Activated CD8-positive, alpha-beta T cell treated with anti-CD3 and anti-CD28 coated beads, Interleukin-2, amount 10 ng/mL, durations not matched to agents 7 days and 5 days (primary cell): Measurements from ENCODE around the gene SUPT4H1. TPM values are rescaled to one million over a fixed set of nuclear protein-coding genes. Genes with fewer than 3 reads are reported as not detected.

ENCODE experiments used
- ATAC-seq: fragments of 150-1000 bp; cut with Tn5 transposase; one replicate; pipeline ENCODE4 v1.10.0; 2021; ENCODE audit warnings: moderate library complexity
- CTCF ChIA-PET: fragments of 350-600 bp; sonication (Branson Sonifier 250); formaldehyde crosslinking; loops from one replicate; lab custom pipeline; 2021; ENCODE audit warnings: antibody characterized with exemption; lab: Charles Lee
- POLR2A ChIA-PET: fragments of 350-600 bp; sonication (Branson Sonifier 250); formaldehyde crosslinking; loops from one replicate; lab custom pipeline; 2021; ENCODE audit warnings: antibody characterized with exemption; lab: Charles Lee
- DNase-seq: peaks from one replicate; pipeline ENCODE4 v3.0.0-alpha.2; 2020
- H3K27ac Mint-ChIP-seq: one replicate; pipeline ENCODE4 v1.8.0; 2021; ENCODE audit warnings: mild to moderate bottlenecking, mixed read lengths
- H3K27me3 Mint-ChIP-seq: one replicate; pipeline ENCODE4 v1.8.0; 2021; ENCODE audit warnings: low read depth, mixed read lengths
- H3K36me3 Mint-ChIP-seq: one replicate; pipeline ENCODE4 v1.8.0; 2021; ENCODE audit warnings: low read depth, mixed read lengths
- H3K4me1 Mint-ChIP-seq: one replicate; pipeline ENCODE4 v1.8.0; 2021; ENCODE audit warnings: low read depth, mixed read lengths
- H3K4me3 Mint-ChIP-seq: one replicate; pipeline ENCODE4 v1.8.0; 2021; ENCODE audit warnings: mild to moderate bottlenecking, mixed read lengths
- H3K9me3 Mint-ChIP-seq: one replicate; pipeline ENCODE4 v1.8.0; 2022; ENCODE audit warnings: mixed read lengths; ENCODE audit not compliant: insufficient read depth
- total RNA-seq, 2 experiments: library from RNA; stranded (reverse); gene quantifications; one replicate each; pipeline ENCODE4 v1.2.3, GENCODE V29; 2021

The SUPT4H1 gene
- total RNA-seq, 2 experiments from 2014 or later: 75.2 to 90.8 TPM

- Mint-ChIP-seq H3K27ac (peak overlapping the region; percentile 71), H3K9me3 (no peaks in the 10 kb centered on the region), H3K27me3 (no peaks in the 10 kb centered on the region), H3K4me1 (peaks cover 19% of the 10 kb centered on the region), H3K4me3 (peak overlapping the region; percentile 27), H3K36me3 (peaks cover 23% of the 10 kb centered on the region)
- CTCF ChIA-PET: interaction anchor here (0.7 to 7.5 kb wide), 50 partner anchors 9 to 314 kb away, joined by 3 to 235 read pairs (median 7); partner anchors contain the start of genes HSF5, MTMR4, RNF43 and SUPT4H1
- ATAC-seq: peak; percentile 85
- POLR2A ChIA-PET: interaction anchor here (0.9 to 28.8 kb wide), 10 partner anchors 9 to 314 kb away, joined by 3 to 2649 read pairs (median 8); partner anchors contain the start of genes RNF43, SUPT4H1 and TSPOAP1
- peak; percentile 83 for DNase-seq
These were observed 34.5 kb downstream of the SUPT4H1 start for GRCh38 chr17:58317421-58318064.

- peak; percentile 19 for DNase-seq
- ChIA-PET CTCF (interaction anchor here (1.0 to 7.5 kb wide), 27 partner anchors 8 to 272 kb away, joined by 3 to 235 read pairs (median 11); partner anchors contain the start of genes HSF5, MTMR4, RNF43 and SUPT4H1), POLR2A (interaction anchor here (0.8 to 28.8 kb wide), 10 partner anchors 9 to 315 kb away, joined by 3 to 2649 read pairs (median 8); partner anchors contain the start of genes RNF43, SUPT4H1 and TSPOAP1)
- H3K27me3 Mint-ChIP-seq: no peaks in the 10 kb centered on the region
- no peaks in the 10 kb centered on the region for H3K9me3 Mint-ChIP-seq
- ATAC-seq: no peak
- no peak overlapping the region for H3K4me3 Mint-ChIP-seq
- no peak overlapping the region for H3K27ac Mint-ChIP-seq
- H3K4me1 Mint-ChIP-seq: peaks cover 19% of the 10 kb centered on the region
- H3K36me3 Mint-ChIP-seq: peaks cover 16% of the 10 kb centered on the region
These were observed 35.6 kb downstream of the SUPT4H1 start for GRCh38 chr17:58316260-58316960.

- CTCF ChIA-PET: interaction anchor here (1.3 to 7.5 kb wide), 9 partner anchors 7 to 132 kb away, joined by 5 to 235 read pairs (median 62); partner anchors contain the start of genes RNF43, SUPT4H1 and TSPOAP1
These were observed 36.3 kb downstream of the SUPT4H1 start for GRCh38 chr17:58315750-58316149.

GRCh38 chr17:58315281-58315711 lies 36.7 kb downstream of the SUPT4H1 start:
- DNase-seq (peak; percentile 20), ATAC-seq (no peak)
- H3K4me1 Mint-ChIP-seq: peaks cover 19% of the 10 kb centered on the region
- peaks cover 13% of the 10 kb centered on the region for H3K36me3 Mint-ChIP-seq
- H3K27ac Mint-ChIP-seq: no peak overlapping the region
- ChIA-PET POLR2A (interaction anchor here (1.1 to 28.8 kb wide), 4 partner anchors 11 to 38 kb away, joined by 3 to 2649 read pairs (median 188); partner anchors contain the start of genes SUPT4H1 and TSPOAP1), CTCF (interaction anchor here (0.7 to 7.5 kb wide), 12 partner anchors 11 to 173 kb away, joined by 3 to 235 read pairs (median 22); partner anchors contain the start of genes HSF5, RNF43, SUPT4H1 and TSPOAP1)
- no peaks in the 10 kb centered on the region for H3K27me3 Mint-ChIP-seq
- no peaks in the 10 kb centered on the region for H3K9me3 Mint-ChIP-seq
- H3K4me3 Mint-ChIP-seq: no peak overlapping the region

More at GRCh38 chr17:58315750-58316149, 36.3 kb downstream of the SUPT4H1 start:
- Mint-ChIP-seq H3K4me1 (peaks cover 19% of the 10 kb centered on the region), H3K4me3 (no peak overlapping the region), H3K27me3 (no peaks in the 10 kb centered on the region), H3K36me3 (peaks cover 14% of the 10 kb centered on the region), H3K27ac (no peak overlapping the region), H3K9me3 (no peaks in the 10 kb centered on the region)
- POLR2A ChIA-PET: interaction anchor here (0.8 to 28.8 kb wide), 5 partner anchors 11 to 150 kb away, joined by 3 to 2649 read pairs (median 122); partner anchors contain the start of genes SUPT4H1 and TSPOAP1
- no peak for ATAC-seq
- peak; percentile 16 for DNase-seq

GRCh38 chr17:58314706-58315015 lies 37.3 kb downstream of the SUPT4H1 start:
- ATAC-seq (no peak), DNase-seq (no peak)
- H3K4me1 Mint-ChIP-seq: peaks cover 19% of the 10 kb centered on the region
- peaks cover 13% of the 10 kb centered on the region for H3K36me3 Mint-ChIP-seq
- no peak overlapping the region for H3K4me3 Mint-ChIP-seq
- no peaks in the 10 kb centered on the region for H3K27me3 Mint-ChIP-seq
- POLR2A ChIA-PET: interaction anchor here (9.5 to 28.8 kb wide), 2 partner anchors 12 to 25 kb away, joined by 122 to 2649 read pairs; partner anchors contain the start of gene TSPOAP1
- H3K9me3 Mint-ChIP-seq: no peaks in the 10 kb centered on the region
- CTCF ChIA-PET: interaction anchor here (0.7 to 7.5 kb wide), 8 partner anchors 10 to 173 kb away, joined by 3 to 235 read pairs (median 6); partner anchors contain the start of genes HSF5 and RNF43
- H3K27ac Mint-ChIP-seq: no peak overlapping the region

- ChIA-PET POLR2A (interaction anchor here (9.5 to 28.8 kb wide), 2 partner anchors 13 to 25 kb away, joined by 122 to 2649 read pairs; partner anchors contain the start of gene TSPOAP1), CTCF (interaction anchor here (0.7 to 7.5 kb wide), 9 partner anchors 10 to 174 kb away, joined by 3 to 235 read pairs (median 4); partner anchors contain the start of genes HSF5 and RNF43)
- Mint-ChIP-seq H3K4me1 (peaks cover 19% of the 10 kb centered on the region), H3K4me3 (no peak overlapping the region), H3K36me3 (peaks cover 13% of the 10 kb centered on the region), H3K27ac (no peak overlapping the region), H3K27me3 (no peaks in the 10 kb centered on the region), H3K9me3 (no peaks in the 10 kb centered on the region)
- DNase-seq (peak; percentile 16), ATAC-seq (no peak)
These were observed 37.9 kb downstream of the SUPT4H1 start for GRCh38 chr17:58313815-58314705.

- ATAC-seq: no peak
- no peak overlapping the region for H3K27ac Mint-ChIP-seq
These were observed 39.2 kb downstream of the SUPT4H1 start for GRCh38 chr17:58312829-58313228.

GRCh38 chr17:58312021-58312630 lies 39.9 kb downstream of the SUPT4H1 start:
- ChIA-PET POLR2A (interaction anchor here (1.0 to 28.8 kb wide), 3 partner anchors 10 to 27 kb away, joined by 3 to 2649 read pairs (median 122); partner anchors contain the start of gene TSPOAP1), CTCF (interaction anchor here (0.6 to 7.5 kb wide), 2 partner anchors 103 to 155 kb away, joined by 3 to 135 read pairs; partner anchors contain the start of gene RNF43)
- Mint-ChIP-seq H3K27ac (no peak overlapping the region), H3K4me1 (peaks cover 4% of the 10 kb centered on the region), H3K9me3 (no peaks in the 10 kb centered on the region), H3K36me3 (peaks cover 13% of the 10 kb centered on the region), H3K27me3 (no peaks in the 10 kb centered on the region), H3K4me3 (no peak overlapping the region)
- DNase-seq (peak; percentile 15), ATAC-seq (no peak)

More at GRCh38 chr17:58312829-58313228, 39.2 kb downstream of the SUPT4H1 start:
- no peak for DNase-seq
- Mint-ChIP-seq H3K27me3 (no peaks in the 10 kb centered on the region), H3K9me3 (no peaks in the 10 kb centered on the region), H3K36me3 (peaks cover 13% of the 10 kb centered on the region), H3K4me1 (peaks cover 11% of the 10 kb centered on the region), H3K4me3 (no peak overlapping the region)
- CTCF ChIA-PET: interaction anchor here (0.6 to 7.5 kb wide), 4 partner anchors 29 to 155 kb away, joined by 3 to 235 read pairs (median 69); partner anchors contain the start of gene RNF43
- POLR2A ChIA-PET: interaction anchor here (1.0 to 28.8 kb wide), 3 partner anchors 10 to 26 kb away, joined by 3 to 2649 read pairs (median 122); partner anchors contain the start of gene TSPOAP1

- ChIA-PET POLR2A (interaction anchor here (0.8 to 28.8 kb wide), 3 partner anchors 10 to 28 kb away, joined by 4 to 2649 read pairs (median 122); partner anchors contain the start of gene TSPOAP1), CTCF (no interaction called here)
- Mint-ChIP-seq H3K27me3 (no peaks in the 10 kb centered on the region), H3K9me3 (no peaks in the 10 kb centered on the region), H3K4me1 (no peaks in the 10 kb centered on the region), H3K4me3 (no peak overlapping the region), H3K36me3 (peaks cover 15% of the 10 kb centered on the region), H3K27ac (no peak overlapping the region)
- ATAC-seq (no peak), DNase-seq (peak; percentile 17)
These were observed 40.5 kb downstream of the SUPT4H1 start for GRCh38 chr17:58311429-58311894.
